Liver (tissue), 9 donors: ENCODE measurements around the gene ROBO4. TPM values are rescaled to one million over a fixed set of nuclear protein-coding genes. Genes with fewer than 3 reads are reported as not detected.

Source experiments
- DNase-seq: peaks from one replicate; pipeline ENCODE4 v3.0.0-alpha.2; 2017; ENCODE audit warnings: low spot score
- H3K27ac ChIP-seq, 2 donors: one replicate each; pipeline ENCODE4 v1.7.0; 2013; ENCODE audit warnings: inconsistent platforms in 2 of 2, low read length in 2 of 2, control low read depth in 1 of 2, low read depth in 1 of 2, mild to moderate bottlenecking in 1 of 2
- H3K27me3 ChIP-seq, 4 donors: one replicate each; pipeline versions ENCODE4 v1.6.1 to v1.7.0; 2013; ENCODE audit warnings: low read length in 3 of 4, inconsistent platforms in 1 of 4, mild to moderate bottlenecking in 1 of 4, moderate library complexity in 1 of 4; ENCODE audit not compliant: control insufficient read depth in 4 of 4, insufficient read depth in 4 of 4
- H3K36me3 ChIP-seq, 4 donors: one replicate each; pipeline versions ENCODE4 v1.6.1 to v1.7.0; 2013; ENCODE audit warnings: low read length in 3 of 4, mild to moderate bottlenecking in 3 of 4, low read depth in 1 of 4, moderate library complexity in 1 of 4; ENCODE audit not compliant: control insufficient read depth in 4 of 4, insufficient read depth in 3 of 4
- H3K4me1 ChIP-seq, 4 donors: one replicate each; pipeline versions ENCODE4 v1.6.1 to v1.7.0; 2013; ENCODE audit warnings: low read length in 3 of 4, mild to moderate bottlenecking in 3 of 4, moderate library complexity in 1 of 4; ENCODE audit not compliant: control insufficient read depth in 4 of 4, insufficient read depth in 4 of 4
- H3K4me3 ChIP-seq, 3 donors: one replicate each; pipeline versions ENCODE4 v1.6.1 to v1.7.0; 2013; ENCODE audit warnings: low read length in 3 of 3, control low read depth in 1 of 3, low read depth in 1 of 3, mild to moderate bottlenecking in 1 of 3
- H3K9ac ChIP-seq, 2 donors: one replicate each; pipeline ENCODE4 v1.7.0; 2013; ENCODE audit warnings: low read length in 2 of 2, mild to moderate bottlenecking in 2 of 2, moderate library complexity in 2 of 2, control low read depth in 1 of 2, low read depth in 1 of 2
- H3K9me3 ChIP-seq, 4 donors: one replicate each; pipeline versions ENCODE4 v1.6.1 to v1.7.0; 2013; ENCODE audit warnings: low read length in 3 of 4; ENCODE audit not compliant: control insufficient read depth in 4 of 4
- CTCF ChIP-seq: fragments of 150-350 bp; IDR thresholded peaks from 2 replicates; pipeline ENCODE4 v1.5.1; 2017; ENCODE audit warnings: improper control_type of control experiment, low read depth, low read length; ENCODE audit not compliant: missing input control
- EGR1 ChIP-seq, 2 donors: IDR thresholded peaks; 2 replicates each; pipeline ENCODE4 v1.6.1; 2016 to 2018; ENCODE audit warnings: antibody characterized with exemption in 2 of 2, low read depth in 2 of 2
- HNF4A ChIP-seq, 2 donors: conservative IDR thresholded peaks; 2 replicates each; pipeline ENCODE4 v1.6.1; 2016; ENCODE audit warnings: antibody characterized with exemption in 2 of 2, mild to moderate bottlenecking in 2 of 2
- JUND ChIP-seq, 2 donors: IDR thresholded peaks; 2 replicates each; pipeline ENCODE4 v1.6.1; 2016; ENCODE audit warnings: antibody characterized with exemption in 2 of 2
- RAD21 ChIP-seq, 2 donors: IDR thresholded peaks; 2 replicates each; pipeline ENCODE4 v1.6.1; 2016; ENCODE audit warnings: antibody characterized with exemption in 2 of 2, mild to moderate bottlenecking in 2 of 2
- REST ChIP-seq: IDR thresholded peaks from 2 replicates; pipeline ENCODE4 v1.6.1; 2016; ENCODE audit warnings: antibody characterized with exemption, mild to moderate bottlenecking
- SP1 ChIP-seq: IDR thresholded peaks from 2 replicates; pipeline ENCODE4 v1.6.1; 2018; ENCODE audit warnings: antibody characterized with exemption, mild to moderate bottlenecking
- TAF1 ChIP-seq: conservative IDR thresholded peaks from 2 replicates; pipeline ENCODE4 v1.6.1; 2016; ENCODE audit warnings: antibody characterized with exemption, mild to moderate bottlenecking
- YY1 ChIP-seq: IDR thresholded peaks from 2 replicates; pipeline ENCODE4 v1.6.1; 2016; ENCODE audit warnings: antibody characterized with exemption, mild to moderate bottlenecking
- WGBS: extraction: QIAGEN DNeasy Blood & Tissue Kit; methylation state at CpG from one replicate; pipeline ENCODE4 v1.1.7; 2013; 5-methylcytosine and 5-hydroxymethylcytosine counted together
- polyA plus RNA-seq, 2 donors: library from polyadenylated mRNA; stranded (reverse) in 1 of 2; unstranded in 1 of 2; fragments of 200-250 nt in 1 of 2; fragments of >200 nt in 1 of 2; fragmentation: Nextera tagmentation in 1 of 2; extraction: Ambion mirVana in 1 of 2; gene quantifications; one replicate each; pipeline versions ENCODE4 v1.2.1 to v1.2.3, GENCODE V29; 2013 to 2015
- total RNA-seq, 2 donors: library from RNA; depleted of rRNA; stranded (reverse); fragments of >200 nt; gene quantifications; one replicate each; pipeline ENCODE4 v1.2.3, GENCODE V29; 2014
- TF ChIP-seq, protein P1 (sequence below): IDR thresholded peaks from 2 replicates; pipeline ENCODE4 v1.6.1; 2016; ENCODE audit warnings: antibody characterized with exemption
- TF ChIP-seq, protein P2 (sequence below): IDR thresholded peaks from 2 replicates; pipeline ENCODE4 v1.6.1; 2016; ENCODE audit warnings: antibody characterized with exemption
- donor health status: healthy.
- donor health status: healthy.
- donor health status: healthy.
- donor health status: healthy.
- donor health status: healthy.

Gene ROBO4
- total and polyA plus RNA-seq, 4 donors, result 2.5 to 17.2 (median 7.6) TPM

- no peaks in the 10 kb centered on the region for H3K9me3 ChIP-seq
- no peak overlapping the region for H3K9ac ChIP-seq
- DNase-seq, result no peak
- TF ChIP-seq TAF1 (no peak), SP1 (no peak), EGR1 (IDR thresholded peaks at IDR 0.05; ENCODE audit: low read depth in 2 of 2) (no peak), CTCF (no peak), YY1 (no peak), REST (no peak), HNF4A (conservative IDR thresholded peaks at IDR 0.05) (no peak), RAD21 (IDR thresholded peaks at IDR 0.05) (no peak)
- TF ChIP-seq, protein P1, sequence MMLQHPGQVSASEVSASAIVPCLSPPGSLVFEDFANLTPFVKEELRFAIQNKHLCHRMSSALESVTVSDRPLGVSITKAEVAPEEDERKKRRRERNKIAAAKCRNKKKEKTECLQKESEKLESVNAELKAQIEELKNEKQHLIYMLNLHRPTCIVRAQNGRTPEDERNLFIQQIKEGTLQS, result no peak
- TF ChIP-seq, protein P2, sequence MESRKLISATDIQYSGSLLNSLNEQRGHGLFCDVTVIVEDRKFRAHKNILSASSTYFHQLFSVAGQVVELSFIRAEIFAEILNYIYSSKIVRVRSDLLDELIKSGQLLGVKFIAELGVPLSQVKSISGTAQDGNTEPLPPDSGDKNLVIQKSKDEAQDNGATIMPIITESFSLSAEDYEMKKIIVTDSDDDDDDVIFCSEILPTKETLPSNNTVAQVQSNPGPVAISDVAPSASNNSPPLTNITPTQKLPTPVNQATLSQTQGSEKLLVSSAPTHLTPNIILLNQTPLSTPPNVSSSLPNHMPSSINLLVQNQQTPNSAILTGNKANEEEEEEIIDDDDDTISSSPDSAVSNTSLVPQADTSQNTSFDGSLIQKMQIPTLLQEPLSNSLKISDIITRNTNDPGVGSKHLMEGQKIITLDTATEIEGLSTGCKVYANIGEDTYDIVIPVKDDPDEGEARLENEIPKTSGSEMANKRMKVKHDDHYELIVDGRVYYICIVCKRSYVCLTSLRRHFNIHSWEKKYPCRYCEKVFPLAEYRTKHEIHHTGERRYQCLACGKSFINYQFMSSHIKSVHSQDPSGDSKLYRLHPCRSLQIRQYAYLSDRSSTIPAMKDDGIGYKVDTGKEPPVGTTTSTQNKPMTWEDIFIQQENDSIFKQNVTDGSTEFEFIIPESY, result no peak
- H3K4me3 ChIP-seq, result no peak overlapping the region
- H3K27me3 ChIP-seq, result no peaks in the 10 kb centered on the region
- peaks cover 2 to 23% (median 14%) of the 10 kb centered on the region in 4 donors for H3K4me1 ChIP-seq
- no peaks in the 10 kb centered on the region for H3K36me3 ChIP-seq
- no peak overlapping the region for H3K27ac ChIP-seq
These were observed 18.7 kb upstream of the ROBO4 start for GRCh38 chr11:124916370-124916710.

GRCh38 chr11:124915541-124916369 lies 18.1 kb upstream of the ROBO4 start:
- DNase-seq, result no peak
- Histone ChIP-seq H3K9ac (no peak overlapping the region), H3K4me3 (no peak overlapping the region), H3K27me3 (no peaks in the 10 kb centered on the region), H3K9me3 (no peaks in the 10 kb centered on the region), H3K4me1 (peaks cover 0 to 19% (median 13%) of the 10 kb centered on the region in 4 donors), H3K27ac (no peak overlapping the region), H3K36me3 (no peaks in the 10 kb centered on the region)
- whole genome bisulfite sequencing, result 66% methylated on average over 3 of the region's 3 CpGs
- TF ChIP-seq CTCF (peak; percentile 33), RAD21 (IDR thresholded peaks at IDR 0.05) (peak; percentile 79 to 83), JUND (IDR thresholded peaks at IDR 0.05) (no peak)
